ENCODE data around the gene TBC1D8.

DNA sequence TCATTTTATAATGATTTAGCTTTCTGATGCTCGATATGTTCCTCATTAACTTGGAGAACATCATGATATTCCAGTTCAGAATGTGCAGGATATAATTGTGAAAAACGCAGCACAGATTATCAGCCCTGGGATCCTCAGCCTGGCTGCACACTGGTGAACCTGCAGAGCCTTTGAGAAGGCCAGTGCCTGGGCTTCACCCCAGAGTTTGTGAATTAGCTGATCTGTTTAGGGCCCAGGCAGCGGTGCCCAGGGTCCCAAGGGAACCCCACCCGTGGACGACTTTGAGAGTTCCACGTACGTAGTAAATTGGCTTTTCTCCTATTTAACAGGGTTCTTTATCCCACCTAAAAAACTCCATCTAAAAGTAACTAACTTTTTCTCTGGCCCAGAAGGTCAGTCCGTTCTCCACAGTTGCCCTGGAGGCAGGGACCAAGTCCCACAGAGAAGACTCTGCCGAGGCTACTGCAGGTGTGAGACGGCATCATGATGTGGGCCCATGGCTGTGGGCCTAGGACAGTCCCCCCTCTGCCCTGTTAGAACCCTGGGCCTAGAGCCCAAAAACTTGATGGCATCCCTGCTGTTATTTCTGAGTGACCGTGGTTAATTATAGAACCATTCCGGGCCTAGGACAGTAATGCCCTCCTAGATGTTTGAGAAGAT lies 188.7 kb downstream of the TBC1D8 start:
- TF ChIP-seq, protein P1, sequence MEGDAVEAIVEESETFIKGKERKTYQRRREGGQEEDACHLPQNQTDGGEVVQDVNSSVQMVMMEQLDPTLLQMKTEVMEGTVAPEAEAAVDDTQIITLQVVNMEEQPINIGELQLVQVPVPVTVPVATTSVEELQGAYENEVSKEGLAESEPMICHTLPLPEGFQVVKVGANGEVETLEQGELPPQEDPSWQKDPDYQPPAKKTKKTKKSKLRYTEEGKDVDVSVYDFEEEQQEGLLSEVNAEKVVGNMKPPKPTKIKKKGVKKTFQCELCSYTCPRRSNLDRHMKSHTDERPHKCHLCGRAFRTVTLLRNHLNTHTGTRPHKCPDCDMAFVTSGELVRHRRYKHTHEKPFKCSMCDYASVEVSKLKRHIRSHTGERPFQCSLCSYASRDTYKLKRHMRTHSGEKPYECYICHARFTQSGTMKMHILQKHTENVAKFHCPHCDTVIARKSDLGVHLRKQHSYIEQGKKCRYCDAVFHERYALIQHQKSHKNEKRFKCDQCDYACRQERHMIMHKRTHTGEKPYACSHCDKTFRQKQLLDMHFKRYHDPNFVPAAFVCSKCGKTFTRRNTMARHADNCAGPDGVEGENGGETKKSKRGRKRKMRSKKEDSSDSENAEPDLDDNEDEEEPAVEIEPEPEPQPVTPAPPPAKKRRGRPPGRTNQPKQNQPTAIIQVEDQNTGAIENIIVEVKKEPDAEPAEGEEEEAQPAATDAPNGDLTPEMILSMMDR (IDR thresholded peaks at IDR 0.05), result no peak
- no peak for TF ChIP-seq EZH2 (IDR thresholded peaks at IDR 0.05; ENCODE audit: borderline replicate concordance, insufficient read depth, low read depth, low read length, poor library complexity, severe bottlenecking)

All from B cell (primary cell).